Glomerular endothelial cell (primary cell): ENCODE measurements around the gene POMGNT1. TPM values are rescaled to one million over a fixed set of nuclear protein-coding genes. Genes with fewer than 3 reads are reported as not detected.

ENCODE experiments used
- DNase-seq: peaks from one replicate; pipeline ENCODE4 v3.0.0-alpha.2; 2011; ENCODE audit warnings: low read depth, low spot score; ENCODE audit errors: extremely low read depth
- total RNA-seq: library from RNA; depleted of rRNA; stranded (reverse); fragments of >200 nt; gene quantifications from 2 replicates; pipeline ENCODE4 v1.2.3, GENCODE V29; 2015

Gene POMGNT1
- total RNA-seq, 1 donor from 2014 or later: 70.4 TPM

DNA sequence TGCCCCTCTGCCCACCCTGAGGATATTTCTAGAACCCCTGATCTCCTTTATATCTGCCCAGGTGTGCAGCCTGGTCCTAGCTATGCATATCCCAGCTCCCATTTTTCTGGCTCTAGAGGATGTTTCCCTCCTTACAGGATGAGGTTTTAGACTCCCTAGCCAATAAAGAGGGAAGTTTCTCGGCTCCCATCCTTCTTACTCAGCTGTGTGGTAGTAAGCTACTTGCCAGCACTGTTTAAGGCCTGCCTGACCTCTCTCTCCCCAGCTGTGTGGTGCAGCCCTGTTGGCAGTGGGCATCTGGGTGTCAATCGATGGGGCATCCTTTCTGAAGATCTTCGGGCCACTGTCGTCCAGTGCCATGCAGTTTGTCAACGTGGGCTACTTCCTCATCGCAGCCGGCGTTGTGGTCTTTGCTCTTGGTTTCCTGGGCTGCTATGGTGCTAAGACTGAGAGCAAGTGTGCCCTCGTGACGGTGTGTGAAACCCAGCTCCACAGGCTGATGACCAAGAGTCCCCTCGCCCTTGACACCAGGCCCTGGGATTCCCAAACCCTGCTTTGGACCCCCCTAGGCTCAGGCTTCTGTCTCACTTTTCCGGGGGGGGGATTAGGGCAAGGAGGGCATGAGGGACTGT lies 14.2 kb downstream of the POMGNT1 start:
- no peak for DNase-seq

DNA sequence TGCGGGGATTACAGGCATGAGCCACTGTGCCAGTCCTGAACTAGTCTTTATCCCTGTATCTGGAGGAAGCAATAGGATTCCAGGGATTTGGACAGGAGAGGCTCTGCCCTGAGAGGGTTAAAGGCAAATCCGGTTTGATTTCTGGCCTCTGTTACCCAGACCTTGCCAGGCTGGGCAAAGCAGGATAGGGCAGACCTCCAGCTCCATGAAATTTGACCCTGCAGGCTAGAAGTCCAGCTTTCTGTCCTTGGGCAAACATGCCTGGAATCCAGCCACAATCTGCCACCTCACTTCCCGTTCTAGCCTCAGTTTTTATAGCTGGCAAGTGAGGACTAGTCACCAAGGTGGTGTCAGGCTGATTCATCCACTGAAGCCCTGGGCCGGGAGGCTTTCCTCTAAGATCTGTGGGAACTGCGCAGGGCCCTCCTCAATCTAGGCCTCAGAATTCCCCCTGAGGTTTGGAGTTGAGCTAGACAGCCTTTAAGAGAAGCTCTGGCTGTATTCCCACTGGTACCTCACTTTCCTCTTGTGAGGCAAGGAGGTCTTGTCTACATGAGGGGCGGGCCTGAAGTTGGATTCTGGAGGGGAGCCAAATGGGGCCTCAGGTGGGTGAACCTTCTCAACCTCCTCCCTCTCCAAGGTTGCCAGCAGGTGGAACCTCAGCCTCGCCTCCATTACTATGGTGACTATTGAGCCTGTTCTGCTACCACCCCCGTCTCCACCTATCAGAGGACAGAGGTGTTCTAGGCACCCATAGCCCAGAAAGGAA lies 15.0 kb downstream of the POMGNT1 start:
- peak; percentile 90 for DNase-seq

DNA sequence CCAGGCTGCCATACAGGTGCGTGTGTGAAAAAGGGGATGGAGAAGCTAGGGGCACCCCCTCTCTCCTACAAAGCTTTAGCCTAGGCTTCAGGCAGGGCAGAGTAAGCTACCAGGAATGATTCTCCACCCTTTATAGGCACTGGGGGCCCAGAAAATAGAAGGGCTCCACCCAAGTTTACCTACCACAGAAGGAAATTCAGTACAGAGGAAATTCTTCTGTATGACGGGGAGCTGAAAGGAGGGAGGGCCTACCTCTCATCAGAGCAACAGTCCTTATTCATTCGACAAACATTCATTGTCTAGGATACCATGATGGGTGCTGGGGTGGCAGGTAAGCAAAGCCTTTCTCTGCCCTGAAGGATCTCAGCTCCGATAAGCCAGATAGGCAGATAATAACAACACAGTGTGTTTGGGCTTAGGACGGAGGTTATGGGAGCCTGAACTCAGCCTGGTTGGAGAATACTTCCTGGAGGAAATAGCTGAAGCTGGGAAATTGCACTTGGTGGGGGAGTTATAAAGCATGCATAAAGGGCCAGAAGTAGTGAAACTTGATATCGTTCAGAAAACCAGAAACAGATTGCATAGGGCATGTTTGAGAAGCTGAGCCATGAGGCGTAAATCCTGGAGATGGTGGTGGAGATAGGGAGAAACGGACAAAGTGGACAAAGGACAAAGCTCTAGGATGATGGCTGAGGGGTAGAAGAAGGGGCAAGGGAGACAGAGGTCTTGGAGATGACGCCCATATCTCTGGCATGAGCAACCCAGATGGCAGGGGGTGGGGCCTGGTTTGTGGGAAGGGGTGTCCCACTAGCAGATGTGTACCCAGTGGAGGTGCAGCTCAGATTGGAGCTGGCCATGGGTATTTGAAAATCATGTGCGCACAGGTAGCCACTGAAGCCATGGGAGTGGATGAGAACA lies 16.6 kb downstream of the POMGNT1 start:
- DNase-seq: peak; percentile 54

DNA sequence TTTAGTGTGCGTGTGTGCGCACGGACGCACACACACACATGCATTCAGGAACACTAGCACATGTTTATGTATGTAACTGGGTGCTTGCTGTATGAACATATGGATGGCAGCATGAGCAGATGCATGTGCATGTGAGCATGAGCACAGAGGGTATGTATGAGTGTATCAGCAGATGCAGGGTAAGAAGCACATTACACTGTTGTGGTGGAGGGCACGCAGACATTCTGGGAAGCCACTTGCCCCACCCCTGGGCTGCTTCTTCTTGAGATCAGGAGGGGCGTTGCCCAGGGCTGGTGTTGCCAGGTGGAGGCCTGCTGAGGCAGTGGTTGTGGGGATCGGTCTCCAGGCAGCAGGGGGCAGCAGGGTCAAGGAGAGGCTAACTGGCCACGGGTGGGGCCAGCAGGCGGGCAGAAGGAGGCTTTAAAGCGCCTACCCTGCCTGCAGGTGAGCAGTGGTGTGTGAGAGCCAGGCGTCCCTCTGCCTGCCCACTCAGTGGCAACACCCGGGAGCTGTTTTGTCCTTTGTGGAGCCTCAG lies 18.1 kb downstream of the POMGNT1 start:
- no peak for DNase-seq

DNA sequence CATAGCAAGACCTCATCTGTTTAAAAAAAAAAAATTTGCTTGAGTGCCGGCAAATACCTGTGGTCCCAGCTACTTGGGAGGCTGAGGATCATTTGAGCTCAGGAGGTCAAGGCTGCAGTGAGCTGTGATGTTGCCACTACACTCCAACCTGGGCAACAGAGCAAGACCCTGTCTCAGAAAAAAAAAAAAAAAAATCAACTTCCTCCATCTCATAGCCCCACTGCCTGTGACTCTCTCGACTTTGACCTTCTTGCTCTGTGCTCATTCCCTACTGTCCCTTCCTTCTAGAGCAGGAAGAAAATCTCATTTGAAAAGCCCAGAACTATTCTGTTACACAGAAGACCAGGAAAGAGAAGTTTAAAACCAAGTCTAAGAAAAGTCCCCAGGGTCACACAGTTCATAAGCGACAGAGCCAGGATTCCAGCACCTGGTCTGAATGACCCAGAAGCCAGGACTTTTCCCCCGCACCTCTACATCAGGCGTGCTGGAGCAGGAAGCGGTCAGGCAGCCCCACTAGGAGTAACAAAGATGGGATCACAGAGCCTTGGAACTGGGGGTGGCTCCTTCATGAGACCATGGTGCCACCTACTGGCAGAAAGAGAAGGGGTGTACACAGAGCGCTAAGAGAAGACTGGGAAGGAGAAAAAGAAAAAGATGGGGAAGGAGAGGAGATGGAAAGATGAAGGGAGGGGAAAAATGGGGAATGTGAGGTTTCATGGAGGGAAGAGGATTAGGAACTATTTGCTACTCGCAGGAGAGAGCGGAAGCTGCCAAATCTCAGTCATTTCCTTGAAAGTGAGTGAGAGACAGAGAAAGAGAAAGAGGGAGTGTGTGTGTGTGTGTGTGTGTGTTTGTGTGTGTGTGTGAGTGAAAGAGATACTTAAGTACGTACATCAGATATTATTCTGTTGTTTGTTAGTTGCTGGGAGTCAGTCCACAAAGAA lies 18.8 kb downstream of the POMGNT1 start:
- DNase-seq: peak; percentile 58

DNA sequence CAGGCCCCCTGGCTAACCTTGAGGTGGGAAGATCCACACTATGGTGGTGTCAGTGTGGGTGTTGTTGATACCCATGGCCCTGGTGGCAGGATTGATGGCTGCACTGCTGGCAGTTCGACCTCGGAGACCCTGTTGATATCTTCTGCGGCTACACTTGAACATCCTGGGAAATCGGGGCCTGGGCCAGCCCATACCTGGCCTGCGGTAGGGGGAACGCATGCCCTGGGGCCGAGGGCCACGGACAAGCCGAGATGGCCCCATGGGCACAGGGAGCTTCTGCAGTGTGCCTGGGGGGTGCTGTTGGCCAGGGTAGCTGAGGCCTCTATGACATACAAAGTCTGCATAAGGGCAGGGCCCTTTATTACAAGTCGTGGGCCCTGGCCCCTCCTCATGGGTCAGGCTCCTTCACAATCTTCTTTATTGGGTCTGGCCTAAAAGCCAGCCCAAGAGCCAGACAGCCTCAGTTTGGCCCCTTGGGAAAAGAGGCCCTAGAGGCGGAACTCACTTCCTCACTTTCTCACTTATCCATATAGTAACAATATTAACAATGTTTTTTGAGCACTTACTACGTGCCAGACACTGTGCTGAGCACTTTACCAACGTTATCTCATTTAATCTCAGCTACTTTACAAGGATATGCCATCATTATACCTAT lies 21.9 kb downstream of the POMGNT1 start, which contains the start of gene P3R3URF:
TSS of gene P3R3URF (minus strand) at position 278 of the 655 bp plus-strand sequence. CDS start at position 261, 17 bp downstream.
- no peak for DNase-seq

DNA sequence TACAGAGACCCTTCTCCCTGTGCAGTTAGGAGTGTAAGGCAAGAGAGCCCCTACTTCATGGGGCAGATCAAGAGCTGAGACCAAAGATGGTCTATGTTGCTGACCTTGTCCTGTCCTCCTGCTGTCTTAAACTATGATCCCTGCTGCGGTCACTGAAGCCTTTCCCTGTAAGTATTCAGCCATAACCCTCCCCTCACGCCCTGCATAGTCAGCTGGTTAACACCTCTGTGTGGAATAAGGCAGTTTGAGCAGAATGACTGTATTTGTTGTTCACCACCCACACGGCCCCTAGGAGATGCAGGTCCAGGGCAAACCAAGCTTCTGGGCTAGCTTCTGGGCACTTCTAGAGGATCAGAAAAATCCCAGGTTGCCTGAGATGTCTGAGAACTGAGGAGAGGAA lies 23.0 kb downstream of the POMGNT1 start:
- no peak for DNase-seq

DNA sequence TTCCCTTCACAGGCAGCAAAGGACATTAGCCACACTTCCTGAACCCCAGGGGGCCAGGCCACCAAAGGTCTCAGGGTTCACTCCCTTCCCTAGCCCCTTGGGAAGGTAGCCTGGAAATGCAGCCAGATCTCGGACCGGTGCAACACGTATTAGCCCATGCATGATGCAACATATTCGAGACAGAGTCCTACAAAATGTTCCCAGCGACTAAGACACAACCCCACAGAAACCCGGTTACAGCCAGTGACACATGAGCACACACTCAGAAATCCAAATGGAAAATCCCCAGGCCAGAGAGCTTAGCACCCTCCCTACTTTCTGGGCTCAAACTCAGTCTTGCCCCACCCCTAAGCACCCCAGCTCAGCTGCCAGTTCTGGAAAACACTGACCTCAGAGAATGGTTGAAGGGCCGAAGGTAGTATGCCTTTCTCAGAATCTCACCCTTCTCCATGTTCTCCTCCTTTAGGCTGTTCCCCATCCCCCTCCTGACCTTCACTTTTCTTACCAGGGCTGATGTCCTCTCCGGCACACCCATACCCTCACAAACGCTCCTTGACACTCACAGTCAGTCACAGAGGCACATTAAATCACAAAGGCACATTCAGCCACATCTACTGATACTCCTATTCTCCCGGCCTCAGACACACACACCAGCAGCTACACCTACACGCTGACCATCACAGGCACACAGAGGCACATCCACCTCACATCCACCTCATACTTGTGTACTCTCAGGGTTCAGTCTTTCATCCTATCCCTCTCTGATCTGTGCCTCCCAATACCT lies 23.6 kb downstream of the POMGNT1 start, which contains the start of gene TSPAN1:
TSS of gene TSPAN1 (plus strand) at position 640 of the 784 bp plus-strand sequence. CDS start 6,021 bp downstream, outside the sequence.
- DNase-seq: no peak

DNA sequence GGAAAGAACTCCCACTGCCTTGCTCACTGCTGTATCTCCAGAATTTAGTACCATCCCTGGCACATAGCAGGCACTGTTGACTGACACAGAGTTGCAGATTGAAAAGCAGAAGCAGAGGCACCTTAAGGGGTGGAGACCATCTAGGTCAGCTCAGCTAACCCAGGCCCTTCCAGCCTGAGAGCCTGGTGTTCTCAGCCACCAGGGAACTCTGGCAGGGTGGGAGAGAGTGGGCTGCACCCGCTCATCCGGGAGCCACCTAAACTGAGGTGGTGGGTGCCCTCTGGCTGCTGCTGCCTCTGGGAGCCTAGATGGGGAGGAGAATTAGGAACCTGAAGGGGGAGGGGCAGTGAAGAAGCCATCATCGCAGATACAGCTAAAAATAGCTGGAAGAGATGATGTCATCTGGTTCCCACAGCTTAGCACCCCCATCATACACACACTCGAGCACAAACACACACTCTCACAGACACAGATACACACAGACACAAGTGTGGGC lies 24.8 kb downstream of the POMGNT1 start:
- DNase-seq: no peak

DNA sequence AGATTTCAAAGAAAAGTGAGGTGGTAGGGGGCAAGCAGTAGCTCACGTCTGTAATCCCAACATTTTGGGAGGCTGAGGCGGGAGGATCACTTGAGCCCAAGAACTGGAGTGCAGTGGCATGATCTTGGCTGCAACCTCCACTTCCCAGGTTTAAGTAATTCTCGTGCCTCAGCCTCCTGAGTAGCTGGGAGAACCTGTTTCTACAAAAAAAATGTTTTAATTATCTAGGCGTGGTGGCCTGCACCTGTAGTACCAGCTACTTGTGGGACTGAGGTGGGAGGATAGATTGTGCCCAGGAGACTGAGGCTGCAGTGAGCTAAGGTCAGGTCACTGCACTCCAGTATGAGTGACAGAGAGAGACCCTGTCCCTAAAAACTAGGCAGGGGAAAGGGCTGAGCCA lies 25.9 kb downstream of the POMGNT1 start:
- DNase-seq: no peak

DNA sequence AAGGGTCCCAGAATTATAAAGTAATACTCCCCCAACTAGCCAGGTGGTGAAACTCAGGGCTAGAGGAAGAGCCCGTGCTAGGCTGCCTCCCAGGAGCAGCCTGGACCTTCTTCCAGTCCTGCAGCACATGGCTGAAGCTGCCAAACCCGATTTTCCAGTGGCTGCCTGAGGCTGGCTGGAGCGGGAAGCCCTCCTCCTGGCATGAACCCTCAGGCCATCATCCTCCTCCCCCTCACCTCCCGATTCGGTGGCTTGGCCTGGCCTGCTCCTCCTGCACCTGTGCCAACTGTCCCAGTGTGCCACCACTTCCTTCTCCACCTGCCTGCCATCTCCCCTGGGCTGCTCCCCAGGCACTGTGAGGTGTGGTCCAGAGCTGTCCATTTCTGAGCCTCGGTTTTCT lies 26.4 kb downstream of the POMGNT1 start:
- DNase-seq: no peak

DNA sequence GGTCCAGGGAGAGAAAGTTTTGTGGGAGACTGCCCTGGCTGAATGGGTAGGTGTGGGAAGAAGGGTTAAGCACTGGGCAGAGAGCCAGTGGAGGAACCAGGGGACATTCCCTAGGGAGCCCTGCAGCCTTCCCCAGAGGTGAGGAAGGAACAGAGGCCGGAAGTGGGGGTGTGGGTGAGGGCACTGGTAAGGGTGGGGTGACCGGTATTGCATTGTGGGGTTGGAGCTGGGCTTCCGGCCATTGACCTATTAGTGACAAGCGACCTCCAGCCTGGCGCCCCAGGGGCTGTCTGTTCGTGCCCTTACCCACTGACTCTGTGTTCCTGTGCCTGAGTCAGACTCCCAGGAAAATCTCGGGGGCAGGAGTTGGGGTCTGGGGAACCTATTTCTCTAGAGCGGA lies 26.9 kb downstream of the POMGNT1 start:
- no peak for DNase-seq

DNA sequence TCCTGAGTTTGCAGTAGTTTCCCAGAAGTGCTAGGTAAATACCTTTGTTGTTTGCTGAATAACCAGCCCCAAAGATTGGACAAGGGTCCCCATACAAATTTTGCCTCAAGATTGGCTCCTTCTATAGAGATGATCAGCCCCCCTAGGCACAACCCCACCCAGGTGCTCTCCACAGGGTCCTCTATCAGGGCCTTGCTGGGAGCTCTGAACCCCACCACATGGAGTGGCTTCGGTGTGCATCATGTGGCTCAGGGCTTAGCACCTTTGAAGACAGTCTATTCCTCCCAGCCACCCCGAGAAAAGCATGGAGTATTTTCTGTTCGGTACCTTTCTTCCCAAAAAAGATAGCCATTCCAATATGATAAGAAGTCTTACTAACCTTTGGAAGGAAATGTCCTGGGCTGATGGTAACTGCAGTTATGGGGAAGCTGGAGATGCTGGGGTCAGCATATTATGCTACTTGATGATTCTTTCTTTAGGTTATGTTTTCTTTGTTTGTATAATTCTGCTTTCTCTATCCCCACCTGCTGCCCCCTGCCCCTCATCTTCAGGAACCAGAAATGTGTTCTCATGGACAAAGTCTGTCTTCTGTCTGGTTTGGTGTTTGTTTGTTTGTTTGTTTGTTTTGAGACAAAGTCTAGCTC lies 28.3 kb downstream of the POMGNT1 start:
- DNase-seq: no peak

DNA sequence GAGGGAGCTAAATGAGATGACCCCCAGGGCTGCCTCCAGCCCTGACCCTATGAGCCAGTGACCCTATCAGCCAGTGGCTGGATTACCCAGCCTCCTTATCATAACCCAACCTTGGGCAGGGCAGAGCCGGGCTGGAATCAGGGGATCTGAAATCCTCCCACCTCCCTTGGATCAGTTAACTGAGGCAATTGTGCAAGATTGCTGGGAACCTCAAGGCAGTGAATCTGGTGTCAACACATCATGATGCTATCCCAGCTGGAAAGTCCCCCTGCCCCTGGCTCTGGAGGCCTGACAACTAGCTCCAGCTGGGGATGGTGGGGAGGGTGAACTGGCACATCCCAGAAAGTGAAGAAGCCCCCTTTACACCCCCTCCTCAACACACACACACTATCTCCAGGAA lies 29.8 kb downstream of the POMGNT1 start:
- DNase-seq: no peak

DNA sequence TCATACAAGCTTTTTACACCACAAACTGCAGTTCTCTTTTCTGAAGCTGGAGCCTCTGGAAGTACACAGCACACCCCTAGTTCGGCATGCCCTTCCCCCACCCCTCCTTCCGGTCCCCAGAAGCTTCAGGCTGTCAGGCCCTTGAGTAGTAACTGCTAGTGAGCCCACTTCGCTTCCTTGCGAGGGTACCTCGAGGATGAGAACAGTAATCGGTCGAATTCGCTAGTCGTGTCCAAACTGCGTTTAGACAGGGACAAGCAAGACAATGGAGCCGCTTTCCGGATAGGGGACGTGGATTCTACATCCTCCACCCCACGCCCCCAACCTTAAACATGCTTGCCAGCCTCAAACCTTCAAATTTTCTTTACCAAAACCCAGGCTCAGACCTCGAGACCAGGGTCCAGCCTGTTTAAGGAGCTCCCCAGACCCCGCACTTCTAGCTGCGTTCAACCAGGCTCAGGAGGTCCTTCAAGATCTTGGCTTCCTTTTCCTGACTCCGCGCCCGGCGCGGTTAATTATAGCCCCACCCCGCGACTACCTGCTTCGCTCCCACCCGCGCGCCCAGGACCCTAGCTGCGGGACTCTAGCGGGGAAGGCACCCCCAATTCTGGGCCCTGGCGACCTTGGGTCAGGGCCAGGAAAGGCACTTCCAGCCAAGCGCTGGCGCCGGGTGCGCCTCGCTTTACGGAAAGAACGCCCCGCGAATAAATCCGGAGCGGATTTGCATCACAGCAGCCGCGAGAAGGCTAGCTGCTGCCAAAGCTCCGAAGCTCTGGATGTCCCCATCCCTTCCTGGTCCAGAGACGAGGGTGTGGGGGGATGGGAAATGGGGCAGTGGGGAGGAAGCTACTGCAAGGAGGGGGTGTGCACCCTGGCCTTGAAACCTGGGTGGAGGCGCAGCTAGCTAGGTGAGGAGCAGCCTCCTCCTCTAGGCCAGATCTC lies 31.4 kb downstream of the POMGNT1 start:
- DNase-seq: no peak

DNA sequence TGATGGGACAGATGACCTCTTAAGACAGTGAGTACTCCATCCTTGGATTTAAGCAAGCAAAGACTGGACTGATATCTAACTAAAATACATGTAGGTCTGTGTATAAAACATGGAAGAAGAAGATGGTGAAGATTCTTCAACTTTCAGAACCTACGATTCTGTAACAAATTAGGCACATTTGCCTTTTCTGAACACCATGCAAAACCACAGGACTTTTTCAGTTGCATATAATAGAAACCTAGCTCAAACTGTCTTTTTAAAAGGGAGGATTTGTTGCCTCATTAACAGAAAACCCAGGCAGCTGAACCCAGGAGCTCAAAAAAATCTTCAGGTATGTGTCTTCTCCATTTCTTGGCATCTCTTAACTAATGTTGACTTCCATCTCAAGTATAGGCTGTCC lies 38.0 kb downstream of the POMGNT1 start:
- no peak for DNase-seq

DNA sequence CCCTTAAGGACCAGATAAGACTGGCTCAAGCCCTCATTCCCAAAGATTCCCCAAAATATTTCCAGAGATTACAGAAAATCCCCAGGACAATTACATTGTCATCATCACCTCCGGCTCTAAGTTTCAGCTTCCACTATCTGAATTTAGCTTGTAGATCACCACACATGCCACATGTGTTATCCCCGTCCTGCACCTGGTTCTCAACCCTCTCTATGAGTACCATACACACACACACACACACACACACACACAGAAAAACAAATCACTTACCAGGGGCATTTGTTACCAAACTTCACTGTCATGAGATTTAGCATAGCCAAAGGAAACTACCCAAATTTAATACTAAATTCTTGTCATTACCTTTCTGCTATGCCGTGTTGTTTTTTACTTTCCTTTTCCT lies 38.7 kb downstream of the POMGNT1 start:
- DNase-seq: no peak
